Measurements from ENCODE around the gene KBTBD6.
A peak's percentile ranks its signal among the peaks of the same experiment; 100 is the strongest.
"Not testable (repeated sequence)": the region's sequence is repeated elsewhere in the genome, so short reads cannot be mapped to it uniquely, and the experiment has no call there.

KBTBD6 gene, protein sequence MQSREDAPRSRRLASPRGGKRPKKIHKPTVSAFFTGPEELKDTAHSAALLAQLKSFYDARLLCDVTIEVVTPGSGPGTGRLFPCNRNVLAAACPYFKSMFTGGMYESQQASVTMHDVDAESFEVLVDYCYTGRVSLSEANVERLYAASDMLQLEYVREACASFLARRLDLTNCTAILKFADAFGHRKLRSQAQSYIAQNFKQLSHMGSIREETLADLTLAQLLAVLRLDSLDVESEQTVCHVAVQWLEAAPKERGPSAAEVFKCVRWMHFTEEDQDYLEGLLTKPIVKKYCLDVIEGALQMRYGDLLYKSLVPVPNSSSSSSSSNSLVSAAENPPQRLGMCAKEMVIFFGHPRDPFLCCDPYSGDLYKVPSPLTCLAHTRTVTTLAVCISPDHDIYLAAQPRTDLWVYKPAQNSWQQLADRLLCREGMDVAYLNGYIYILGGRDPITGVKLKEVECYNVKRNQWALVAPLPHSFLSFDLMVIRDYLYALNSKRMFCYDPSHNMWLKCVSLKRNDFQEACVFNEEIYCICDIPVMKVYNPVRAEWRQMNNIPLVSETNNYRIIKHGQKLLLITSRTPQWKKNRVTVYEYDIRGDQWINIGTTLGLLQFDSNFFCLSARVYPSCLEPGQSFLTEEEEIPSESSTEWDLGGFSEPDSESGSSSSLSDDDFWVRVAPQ

DNA sequence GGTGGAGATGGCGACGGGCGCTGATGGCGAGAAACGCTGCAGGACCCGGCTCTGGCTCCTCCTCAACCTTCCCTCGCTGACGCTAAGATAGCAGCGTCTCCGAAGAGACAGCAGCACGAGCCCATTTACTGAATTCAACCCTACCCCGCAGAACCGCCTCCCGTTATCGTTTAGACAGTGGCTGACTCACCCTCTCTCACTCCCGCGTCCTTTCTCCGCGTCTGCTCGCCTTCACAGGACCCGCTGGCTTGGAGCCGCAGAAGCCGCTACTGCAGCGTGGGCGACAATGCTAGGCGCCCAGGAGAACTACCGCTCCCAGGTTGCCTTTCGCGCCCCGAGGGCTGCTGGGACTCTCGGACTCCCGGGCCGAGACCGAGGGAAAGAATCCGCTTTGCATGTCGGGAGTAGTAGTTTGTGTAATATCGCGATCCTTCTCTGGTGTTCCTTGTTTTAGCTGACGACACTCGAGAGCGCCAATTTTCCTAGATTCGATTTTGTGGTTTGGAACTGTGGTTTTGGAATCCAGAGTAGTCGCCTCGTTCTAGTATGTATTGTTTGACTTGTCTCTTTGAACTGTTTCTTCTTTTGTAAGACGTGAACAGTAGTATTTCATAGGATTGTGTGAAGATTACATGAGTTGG is at the start of gene KBTBD6:
Gene KBTBD6, minus strand, starts transcription at position 291 of the 641 bp plus-strand sequence. CDS start 291 bp downstream, outside the sequence.
- DNase-seq (ENCODE audit: low read depth in 3 of 3): peak; percentile 90 to 95 (median 90)

DNA sequence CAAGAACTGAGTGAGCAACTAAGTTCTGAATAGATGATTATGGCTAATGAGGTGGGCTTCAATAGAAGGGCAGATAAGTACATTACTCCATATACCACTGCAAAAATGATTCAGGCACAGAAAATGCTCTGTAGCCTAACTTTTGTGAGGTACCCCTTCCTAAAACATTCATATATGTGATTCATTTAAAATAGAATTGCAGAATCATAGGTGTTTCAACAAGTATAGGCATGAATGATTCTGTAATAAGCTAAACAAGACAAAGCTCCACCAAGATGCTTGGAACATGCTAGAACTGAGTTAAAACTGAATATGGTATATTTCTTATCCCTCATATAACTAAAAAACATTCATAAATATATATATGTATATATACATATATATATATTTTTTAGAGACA is 49.6 kb upstream of the KBTBD6 start:
- DNase-seq (ENCODE audit: low read depth in 3 of 3): no peak

DNA sequence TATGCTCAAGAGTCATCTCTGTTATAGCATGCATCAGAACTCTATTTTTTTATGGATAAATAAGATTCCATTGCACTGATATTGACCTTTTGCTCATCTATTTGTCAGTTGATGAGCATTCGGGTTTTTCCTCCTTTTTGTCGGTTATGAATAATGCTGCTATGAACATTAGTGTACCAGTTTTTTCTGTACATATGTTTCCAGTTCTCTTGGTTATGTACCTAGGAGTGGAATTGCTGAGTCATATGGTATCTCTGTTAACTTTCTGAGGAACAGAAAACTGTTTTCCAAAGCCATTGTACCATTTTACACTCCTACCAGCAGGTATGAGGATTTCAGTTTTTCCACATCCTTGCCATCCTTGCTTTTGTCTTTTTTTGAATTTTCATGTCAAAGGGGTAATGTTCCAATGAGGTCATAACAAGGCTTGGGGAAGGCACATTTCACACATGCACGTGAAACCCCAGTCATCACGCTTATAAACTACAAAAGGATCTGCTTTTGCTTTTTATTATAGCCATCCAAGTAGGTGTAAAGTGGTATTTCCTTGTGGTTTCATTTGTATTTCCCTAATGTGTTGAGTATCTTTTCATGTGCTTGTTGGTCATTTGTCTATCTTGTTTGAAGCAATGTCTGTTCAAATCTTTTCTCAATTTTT is 47.1 kb upstream of the KBTBD6 start:
- no peak for DNase-seq (ENCODE audit: low read depth in 3 of 3)

DNA sequence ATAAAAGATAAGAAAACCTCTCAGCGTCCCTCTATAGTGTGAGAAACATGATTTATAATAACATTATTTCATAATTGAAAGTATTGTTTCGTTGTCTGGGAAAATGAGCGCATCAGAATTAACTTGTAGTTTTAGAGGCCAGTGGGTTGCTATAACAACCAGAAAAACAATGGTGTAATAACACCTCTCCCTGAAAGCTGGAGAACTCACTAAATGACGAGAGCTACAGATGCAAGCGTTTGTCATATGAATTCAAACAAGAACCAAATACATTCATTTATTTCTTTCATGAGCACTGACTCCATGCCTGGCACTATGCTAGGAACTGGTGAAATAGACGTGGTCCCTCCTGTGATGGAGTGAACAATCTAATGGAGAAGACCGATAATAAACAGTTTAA is 45.4 kb upstream of the KBTBD6 start:
- DNase-seq (ENCODE audit: low read depth in 3 of 3): no peak

DNA sequence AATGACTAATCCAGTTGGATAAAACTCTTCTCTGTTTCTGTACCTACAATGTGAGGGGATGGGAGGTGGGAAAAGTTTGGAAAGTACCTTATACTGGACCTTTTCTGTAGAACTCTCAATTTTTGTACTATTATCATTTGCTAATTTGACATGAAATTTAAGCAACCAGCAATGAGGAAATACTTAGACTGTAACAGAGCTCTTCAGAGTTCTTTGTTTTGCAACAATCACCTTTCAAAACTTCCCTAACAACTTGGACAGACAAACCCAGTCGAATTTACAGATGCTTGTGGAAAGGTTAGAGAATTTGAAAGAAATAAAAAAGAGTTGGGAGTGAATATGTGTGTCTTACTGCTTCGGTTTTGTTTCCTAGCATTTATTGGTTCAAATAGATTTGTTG is 45.0 kb upstream of the KBTBD6 start:
- DNase-seq (ENCODE audit: low read depth in 3 of 3): no peak

DNA sequence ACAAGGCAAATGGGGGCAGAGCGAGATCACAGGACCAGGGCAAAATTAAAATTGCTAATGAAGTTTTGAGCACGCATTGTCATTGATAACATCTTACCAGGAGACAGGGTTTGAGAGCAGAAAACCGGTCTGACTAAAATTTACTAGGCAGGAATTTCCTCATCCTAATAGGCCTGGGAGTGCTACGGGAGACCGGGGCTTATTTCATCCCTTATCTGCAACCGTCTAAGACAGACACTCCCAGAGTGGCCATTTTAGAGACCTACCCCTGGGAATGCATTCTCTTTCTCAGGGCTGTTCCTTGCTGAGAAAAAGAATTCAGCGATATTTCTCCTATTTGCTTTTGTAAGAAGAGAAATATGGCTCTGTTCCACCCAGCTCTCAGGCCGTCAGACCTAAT is 43.0 kb upstream of the KBTBD6 start:
- DNase-seq (ENCODE audit: low read depth in 3 of 3): not testable (repeated sequence)

DNA sequence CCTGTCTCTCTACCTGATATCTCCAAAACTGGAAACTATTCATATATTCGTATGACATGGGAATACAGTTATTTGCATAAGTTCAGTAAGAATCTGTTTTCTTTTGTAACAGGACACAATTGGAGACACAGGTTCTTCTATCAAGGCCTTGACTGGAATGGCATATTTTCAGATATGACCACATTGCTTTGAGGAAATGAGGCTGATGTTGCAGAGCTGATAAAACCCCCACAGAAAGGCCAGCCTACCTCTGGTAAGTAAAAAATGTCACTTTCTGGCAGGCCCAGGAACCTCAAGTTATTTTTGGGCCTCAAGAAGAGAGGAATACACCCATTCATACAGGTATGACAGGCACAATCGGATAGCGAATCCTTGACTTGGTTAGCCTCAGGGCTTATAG is 29.5 kb upstream of the KBTBD6 start:
- DNase-seq (ENCODE audit: low read depth in 3 of 3): no peak

DNA sequence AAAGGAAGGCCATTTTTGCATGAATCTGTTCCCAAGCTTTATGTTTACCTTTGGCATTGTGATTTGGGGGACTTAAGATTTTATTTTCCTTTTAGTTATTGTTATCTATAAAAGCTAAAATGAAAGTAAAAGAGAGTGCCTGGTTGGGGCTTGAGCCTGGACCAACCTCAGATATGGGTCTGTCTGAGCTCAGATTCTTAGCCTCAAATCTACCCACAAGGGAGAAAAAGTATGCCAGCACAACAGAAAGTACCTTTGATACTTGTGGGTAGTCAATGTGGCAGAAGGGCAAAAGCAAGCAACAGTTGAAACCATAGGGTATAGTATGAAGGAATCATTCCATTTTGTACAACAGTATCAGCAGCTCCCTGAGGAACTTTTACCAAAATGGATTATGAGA is 26.6 kb upstream of the KBTBD6 start:
- no peak for DNase-seq (ENCODE audit: low read depth in 3 of 3)

DNA sequence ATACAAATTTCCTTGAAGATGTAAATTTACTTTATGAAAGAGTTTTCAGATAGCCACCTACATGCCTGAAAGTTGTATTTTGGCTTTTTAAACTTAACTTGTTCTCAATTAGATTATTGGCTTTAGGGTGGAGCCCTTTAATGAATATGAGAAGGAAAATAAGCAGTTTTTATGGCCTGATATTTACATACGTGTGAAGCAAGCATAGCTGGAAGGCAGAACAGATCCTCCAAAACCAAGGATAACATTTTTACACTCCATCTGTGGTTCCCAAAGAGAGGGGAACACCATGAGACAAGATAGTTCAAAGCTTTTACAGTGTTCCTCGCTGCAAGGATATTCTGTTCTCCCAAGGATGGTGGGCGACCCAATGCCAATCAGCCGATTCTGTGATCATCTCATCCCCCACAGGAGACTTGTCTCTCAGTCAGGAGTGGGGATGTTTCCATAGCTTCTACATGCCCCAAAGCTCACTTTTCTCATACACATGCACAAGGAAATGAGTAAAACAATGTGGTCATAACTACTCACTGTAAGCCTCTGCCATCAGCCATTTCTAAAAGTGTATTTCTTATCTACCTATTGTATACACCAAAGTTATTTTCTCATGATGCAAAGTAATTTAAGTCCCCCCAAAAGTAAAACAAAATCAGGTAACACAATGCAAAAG is 24.6 kb upstream of the KBTBD6 start:
- DNase-seq (ENCODE audit: low read depth in 3 of 3): no peak

DNA sequence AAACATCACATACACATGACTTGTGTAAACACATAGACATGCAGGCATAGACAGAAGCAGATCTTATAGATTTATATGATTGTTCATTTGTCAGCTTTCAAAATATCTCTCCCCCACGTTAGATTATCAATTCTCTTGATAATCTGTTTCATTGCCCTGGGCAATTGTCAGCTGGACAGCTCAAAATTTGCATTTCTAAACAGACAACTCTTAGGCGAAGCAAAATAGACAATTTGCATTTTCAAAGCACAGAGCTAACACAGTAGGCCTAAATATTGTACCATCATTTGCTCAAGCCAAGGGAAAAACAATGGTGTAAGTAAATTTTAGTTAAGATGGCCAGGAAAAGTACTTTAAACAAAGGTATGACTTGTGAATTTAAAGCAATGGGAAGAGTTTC is 24.0 kb upstream of the KBTBD6 start:
- no peak for DNase-seq (ENCODE audit: low read depth in 3 of 3)

DNA sequence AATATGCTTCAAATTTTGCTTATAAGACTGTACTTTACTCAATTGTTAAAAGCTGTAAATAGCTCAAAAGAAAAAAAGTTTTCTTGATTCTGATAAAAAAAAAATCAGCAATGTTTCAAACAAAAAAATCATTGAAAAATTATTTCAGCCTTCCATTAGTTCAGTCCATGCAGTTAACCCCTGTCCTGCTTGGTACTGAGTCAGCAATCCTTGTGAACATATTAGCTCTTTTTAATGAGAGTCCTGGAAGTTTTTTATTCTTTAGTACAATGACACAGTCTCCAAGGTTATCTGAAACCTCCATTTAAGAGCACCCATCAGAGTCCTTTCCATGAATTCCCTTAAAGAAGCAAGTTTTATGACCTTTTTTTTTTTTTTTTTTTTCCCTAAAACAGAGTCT is 21.4 kb upstream of the KBTBD6 start:
- no peak for DNase-seq (ENCODE audit: low read depth in 3 of 3)

DNA sequence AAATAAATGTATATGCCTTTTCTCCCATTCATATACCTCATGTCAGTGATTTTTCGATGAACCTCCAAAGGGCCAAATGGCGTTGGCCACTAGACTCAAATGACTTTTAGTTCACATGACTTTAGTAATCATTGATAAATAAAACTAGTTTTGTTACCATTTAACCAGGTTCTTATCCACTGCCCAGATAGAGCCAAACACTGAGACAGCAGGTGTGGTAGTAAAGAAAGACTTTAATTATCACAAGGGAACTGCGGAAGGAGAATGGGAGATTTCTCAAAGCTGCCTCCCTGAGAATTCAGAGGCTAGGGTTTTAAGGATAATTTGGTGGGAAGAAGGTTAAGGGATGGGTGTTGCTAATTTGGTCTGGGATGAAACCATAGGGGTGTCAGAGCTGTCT is 19.4 kb upstream of the KBTBD6 start:
- no peak for DNase-seq (ENCODE audit: low read depth in 3 of 3)

DNA sequence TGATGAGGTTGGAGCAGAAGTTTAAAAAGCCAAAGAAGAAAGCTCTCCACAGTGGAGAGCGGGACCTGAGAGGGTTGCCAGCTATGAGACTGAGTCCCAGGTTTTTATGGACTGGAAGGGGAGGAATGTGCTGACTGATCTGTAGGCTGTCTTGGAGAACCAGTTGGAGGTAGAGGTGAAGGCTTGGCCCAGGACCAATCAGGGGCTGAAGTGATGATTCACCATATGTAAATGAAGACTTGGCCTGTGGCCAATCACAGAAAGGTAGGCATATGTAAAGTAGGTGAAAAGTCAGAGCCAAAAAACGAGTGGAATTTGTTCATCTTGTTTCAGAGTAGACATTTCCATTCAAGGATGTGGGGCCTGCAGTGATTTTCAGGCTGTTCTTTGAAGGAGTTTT is 17.5 kb upstream of the KBTBD6 start:
- no peak for DNase-seq (ENCODE audit: low read depth in 3 of 3)

DNA sequence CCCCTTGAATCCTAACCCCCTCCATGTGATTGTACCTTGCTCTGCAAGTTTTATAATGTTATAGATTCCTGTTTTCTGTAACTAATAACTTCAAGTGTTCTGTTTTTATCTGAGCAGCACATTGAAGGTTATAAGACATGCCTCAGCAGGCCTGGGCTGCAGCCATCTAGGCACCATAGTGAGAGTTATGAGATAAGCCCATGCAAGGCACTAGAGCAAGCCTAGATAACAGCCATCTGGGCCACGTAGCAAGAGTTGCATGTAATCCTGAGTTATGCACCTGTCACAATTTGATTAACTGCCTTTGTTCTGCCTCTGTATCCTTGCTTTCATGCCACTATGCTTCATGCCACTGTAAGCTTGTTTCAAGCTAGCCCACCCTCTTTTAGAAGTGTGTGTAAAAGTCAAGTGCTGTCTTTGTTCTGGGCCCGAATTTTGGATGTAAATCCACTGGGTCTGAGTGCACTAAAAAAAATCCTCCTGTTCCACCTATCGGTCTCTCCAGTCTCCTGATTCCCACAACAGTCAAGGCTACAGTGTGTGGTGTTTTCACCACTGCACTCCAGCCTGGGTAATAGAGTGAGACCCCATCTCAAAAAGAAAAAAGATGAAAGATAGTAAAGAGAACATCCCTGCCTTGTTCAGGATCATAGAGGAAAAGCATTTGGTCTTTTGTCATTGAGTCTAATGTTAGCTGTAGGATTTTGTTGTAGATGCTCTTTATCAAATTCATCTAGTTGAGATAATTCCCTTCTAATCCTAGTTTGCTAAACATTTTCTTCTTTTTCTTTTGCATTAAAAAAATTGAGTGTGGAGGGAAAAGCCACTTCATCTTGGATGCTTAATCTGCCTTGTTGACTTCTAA is 16.0 kb upstream of the KBTBD6 start:
- DNase-seq (ENCODE audit: low read depth in 3 of 3): no peak

DNA sequence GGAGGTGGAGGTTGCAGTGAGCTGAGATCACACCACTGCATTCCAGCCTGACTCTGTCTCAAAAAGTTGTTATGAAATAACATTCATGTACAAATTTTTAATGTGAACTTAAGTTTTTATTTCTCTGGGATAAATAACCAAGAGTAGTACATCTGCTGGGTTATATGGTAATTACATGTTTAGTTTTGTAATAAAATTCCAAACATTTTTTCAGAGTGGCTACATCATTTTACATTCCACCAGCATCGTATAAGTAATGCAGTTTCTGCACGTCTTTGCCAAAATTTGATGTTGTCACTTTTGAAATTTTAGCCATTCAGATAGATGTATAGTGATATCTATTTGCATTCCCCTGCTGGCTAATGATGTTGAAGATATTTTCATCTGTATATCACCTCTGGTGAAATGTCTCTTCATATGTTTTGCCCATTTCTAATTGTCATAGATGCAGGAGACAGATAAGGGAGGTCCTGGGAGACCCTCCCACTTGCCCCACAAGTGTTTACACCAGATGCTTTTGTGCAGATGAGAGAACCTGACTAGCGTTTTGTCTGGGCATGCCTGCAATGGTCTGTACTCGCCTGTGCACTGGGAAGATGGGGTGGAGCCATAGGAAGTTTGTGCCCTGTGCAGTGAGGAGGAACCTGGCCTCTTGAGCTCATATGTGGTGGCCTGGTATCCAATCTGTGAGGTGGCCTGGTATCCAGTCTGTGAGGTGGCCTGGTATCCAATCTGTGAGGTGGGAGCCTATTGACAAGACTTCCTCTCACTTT is 12.7 kb upstream of the KBTBD6 start:
- DNase-seq (ENCODE audit: low read depth in 3 of 3): no peak

DNA sequence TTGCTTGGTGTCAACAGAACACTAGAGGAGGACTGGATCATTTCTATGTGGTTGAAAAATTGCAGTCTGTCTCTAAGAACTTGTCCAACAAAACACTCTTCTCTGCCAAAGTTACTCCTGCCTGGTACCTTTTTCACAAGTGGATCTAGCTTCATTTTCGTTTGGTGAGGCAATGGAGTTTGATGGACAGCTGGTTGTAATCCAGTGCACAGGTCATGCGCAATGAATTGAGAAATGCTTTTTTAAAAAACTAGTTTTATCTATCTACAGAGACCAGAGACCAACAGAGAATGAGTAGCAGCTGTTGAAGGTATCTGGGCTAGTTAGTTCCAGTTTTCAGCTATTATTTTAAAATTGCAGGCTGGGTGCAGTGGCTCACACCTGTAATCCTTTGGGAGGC is 12.0 kb upstream of the KBTBD6 start:
- DNase-seq (ENCODE audit: low read depth in 3 of 3): no peak

DNA sequence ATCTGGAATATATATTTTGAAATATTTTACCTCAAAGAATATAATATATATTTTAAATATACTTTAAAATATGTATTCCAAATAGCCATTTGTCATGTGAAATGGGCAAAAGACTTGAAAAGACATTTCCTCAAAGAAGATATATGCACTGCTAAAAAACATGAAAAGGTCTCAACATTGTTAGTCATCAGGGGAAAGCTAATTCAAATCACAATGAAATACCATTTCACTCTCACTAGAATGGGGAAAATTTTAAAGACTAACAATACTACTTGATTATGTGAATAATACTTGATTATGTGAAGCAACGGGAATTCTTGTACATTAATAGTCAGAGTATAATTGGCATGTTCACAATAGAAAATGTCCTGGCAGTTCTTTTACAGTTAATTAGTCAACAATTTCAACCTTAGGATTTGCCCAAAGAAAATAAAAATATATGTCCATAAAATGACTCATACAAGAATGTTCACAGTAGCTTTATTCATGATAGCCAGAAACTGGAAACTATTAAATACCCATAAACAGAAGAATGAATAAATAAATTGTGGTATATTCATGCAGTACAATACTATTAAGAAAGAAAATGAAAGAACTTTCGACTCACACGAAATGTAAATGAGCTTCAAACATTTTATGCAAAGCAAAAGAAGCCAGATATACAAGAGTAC is 6.8 kb upstream of the KBTBD6 start:
- DNase-seq (ENCODE audit: low read depth in 3 of 3): no peak

DNA sequence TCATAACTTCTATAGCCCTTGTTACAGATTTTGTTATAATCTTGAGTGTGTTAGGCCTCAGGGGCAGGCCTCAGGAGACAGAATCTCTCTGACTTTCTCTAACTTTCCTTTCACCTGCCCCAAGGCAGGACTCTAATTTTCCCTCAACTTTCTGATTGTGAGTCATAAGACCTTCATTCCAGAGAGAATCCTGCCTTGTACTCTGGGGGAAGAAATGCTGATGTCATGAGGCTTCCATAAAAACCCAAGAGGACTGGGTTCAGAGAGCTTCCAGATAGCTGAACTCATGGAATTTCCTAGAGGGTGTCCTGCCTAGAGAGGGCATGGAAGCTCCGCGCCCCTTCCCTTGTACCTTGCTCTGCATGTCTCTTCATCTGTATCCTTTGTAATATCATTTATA is 5.3 kb upstream of the KBTBD6 start:
- DNase-seq (ENCODE audit: low read depth in 3 of 3): no peak

DNA sequence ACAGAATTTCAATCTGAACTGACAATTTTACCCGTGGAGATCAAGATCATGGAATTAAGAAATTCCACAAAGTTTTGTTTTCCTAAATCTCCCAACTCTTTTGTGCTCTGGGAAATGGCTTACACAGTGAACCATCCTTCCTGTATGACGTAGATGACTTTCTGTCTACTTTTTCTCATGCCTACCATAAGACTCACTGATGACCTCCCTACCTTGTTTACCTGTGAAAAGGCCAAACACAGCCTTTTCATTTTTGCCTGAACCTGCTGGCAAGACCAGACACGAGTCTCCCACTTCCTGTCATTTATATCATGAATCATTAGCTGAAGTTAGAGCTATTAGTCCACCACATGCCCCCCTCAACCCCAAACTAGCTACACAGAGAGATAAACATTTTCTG is 4.6 kb upstream of the KBTBD6 start:
- no peak for DNase-seq (ENCODE audit: low read depth in 3 of 3)

Data from stimulated activated CD4-positive, alpha-beta T cell treated with anti-CD3 and anti-CD28 coated beads, TNF-alpha, amount 100 ng/mL, for 48 hours (primary cell).